ENCODE measurements around the gene ZFHX3. TPM values are rescaled to one million over a fixed set of nuclear protein-coding genes. Genes with fewer than 3 reads are reported as not detected.

ZFHX3 gene
- total and polyA plus RNA-seq, 4 donors: 2.6 to 32.7 (median 14.7) TPM

- DNase-seq (no peak), ATAC-seq (ENCODE audit: insufficient read depth, low FRiP score) (no peak)
- no peak for TF ChIP-seq CTCF (IDR thresholded peaks at IDR 0.05; ENCODE audit: control extremely low read depth, extremely low read depth)
- no peaks in the 10 kb centered on the region for H3K9me3 ChIP-seq (ENCODE audit: control insufficient read depth in 4 of 4, insufficient read depth in 3 of 4, low read length in 3 of 4)
- H3K27me3 ChIP-seq (ENCODE audit: control insufficient read depth in 3 of 3, insufficient read depth in 3 of 3, low read length in 2 of 3): no peaks in the 10 kb centered on the region
- H3K27ac ChIP-seq (ENCODE audit: low read depth in 1 of 2, low read length in 1 of 2): no peak overlapping the region
- H3K36me3 ChIP-seq (ENCODE audit: control insufficient read depth in 4 of 4, insufficient read depth in 4 of 4, low read length in 4 of 4): peaks cover 0 to 4% (median 0%) of the 10 kb centered on the region in 4 donors
- peaks cover 6 to 62% (median 20%) of the 10 kb centered on the region in 5 donors for H3K4me1 ChIP-seq (ENCODE audit: control insufficient read depth in 5 of 5, insufficient read depth in 5 of 5, low read length in 5 of 5)
- H3K4me3 ChIP-seq: no peak overlapping the region
- WGBS, 2 donors: 95% methylated on average over 9 of the region's 9 CpGs
- H3K9ac ChIP-seq (ENCODE audit: insufficient read depth in 1 of 2, low read length in 2 of 2): no peak overlapping the region
Observed at GRCh38 chr16:72937360-72937759, 110.6 kb downstream of the ZFHX3 start.

- peaks cover 9 to 71% (median 20%) of the 10 kb centered on the region in 5 donors for H3K4me1 ChIP-seq (ENCODE audit: control insufficient read depth in 5 of 5, insufficient read depth in 5 of 5, low read length in 5 of 5)
- H3K36me3 ChIP-seq (ENCODE audit: control insufficient read depth in 4 of 4, insufficient read depth in 4 of 4, low read length in 4 of 4): no peaks in the 10 kb centered on the region
- H3K27me3 ChIP-seq (ENCODE audit: control insufficient read depth in 3 of 3, insufficient read depth in 3 of 3, low read length in 2 of 3): no peaks in the 10 kb centered on the region
- no peak overlapping the region for H3K27ac ChIP-seq (ENCODE audit: low read depth in 1 of 2, low read length in 1 of 2)
- ATAC-seq (ENCODE audit: insufficient read depth, low FRiP score) (no peak), DNase-seq (no peak)
- 83 to 94% methylated on average over 2 of the region's 2 CpGs for WGBS, 2 donors
- H3K9me3 ChIP-seq (ENCODE audit: control insufficient read depth in 4 of 4, insufficient read depth in 3 of 4, low read length in 3 of 4): no peaks in the 10 kb centered on the region
- H3K4me3 ChIP-seq: no peak overlapping the region
- TF ChIP-seq CTCF (IDR thresholded peaks at IDR 0.05; ENCODE audit: control extremely low read depth, extremely low read depth): no peak
- H3K9ac ChIP-seq (ENCODE audit: insufficient read depth in 1 of 2, low read length in 2 of 2): no peak overlapping the region
Observed at GRCh38 chr16:72936408-72936807, 111.5 kb downstream of the ZFHX3 start.

GRCh38 chr16:72935896-72936295 is 112.0 kb downstream of the ZFHX3 start:
- Histone ChIP-seq H3K4me3 (no peak overlapping the region), H3K4me1 (ENCODE audit: control insufficient read depth in 5 of 5, insufficient read depth in 5 of 5, low read length in 5 of 5) (peaks cover 13 to 75% (median 20%) of the 10 kb centered on the region in 5 donors), H3K27ac (ENCODE audit: low read depth in 1 of 2, low read length in 1 of 2) (no peak overlapping the region), H3K27me3 (ENCODE audit: control insufficient read depth in 3 of 3, insufficient read depth in 3 of 3, low read length in 2 of 3) (no peaks in the 10 kb centered on the region), H3K9me3 (ENCODE audit: control insufficient read depth in 4 of 4, insufficient read depth in 3 of 4, low read length in 3 of 4) (no peaks in the 10 kb centered on the region), H3K36me3 (ENCODE audit: control insufficient read depth in 4 of 4, insufficient read depth in 4 of 4, low read length in 4 of 4) (no peaks in the 10 kb centered on the region), H3K9ac (ENCODE audit: insufficient read depth in 1 of 2, low read length in 2 of 2) (no peak overlapping the region)
- TF ChIP-seq CTCF (IDR thresholded peaks at IDR 0.05; ENCODE audit: control extremely low read depth, extremely low read depth): no peak
- no peak for ATAC-seq (ENCODE audit: insufficient read depth, low FRiP score)
- DNase-seq: peak; percentile 45 to 69 (median 60)
- WGBS, 2 donors: 81 to 85% methylated on average over 6 of the region's 6 CpGs
